IMR-90 (cell line): ENCODE data around the gene NDST3. TPM values are rescaled to one million over a fixed set of nuclear protein-coding genes. Genes with fewer than 3 reads are reported as not detected.

Source experiments
- ATAC-seq: fragments of 200-7000 bp; cut with Tn5 transposase; 2 replicates; pipeline ENCODE4 v1.9.1; 2020; ENCODE audit warnings: low read depth, mild to moderate bottlenecking, moderate library complexity
- BruUV-seq: library from RNA; stranded (reverse); fragments of 400-500 nt; replicated peaks from 2 replicates; lab custom pipeline; 2021; lab: Mats Ljungman, UMichigan
- CTCF ChIA-PET: fragments of 300-600 bp; formaldehyde crosslinking; extraction: SDS; loops from one replicate; lab custom pipeline; 2021; ENCODE audit warnings: antibody characterized with exemption; lab: Yijun Ruan, JAX
- POLR2A ChIA-PET: fragments of 300-600 bp; sonication (Branson Sonifier 250); formaldehyde crosslinking; loops from one replicate; lab custom pipeline; 2022; ENCODE audit warnings: antibody characterized with exemption; ENCODE audit not compliant: unreplicated experiment; lab: Charles Lee
- DNase-seq: peaks from one replicate; pipeline ENCODE4 v3.0.0; 2013
- H2AFZ ChIP-seq: replicated peaks from 2 replicates; pipeline ENCODE3; 2013; ENCODE audit warnings: low read length, mild to moderate bottlenecking; ENCODE audit not compliant: poor library complexity
- H2AK5ac ChIP-seq: 2 replicates; pipeline ENCODE4 v1.6.1; 2013; ENCODE audit warnings: low read depth, low read length, inconsistent platforms
- H2AK9ac ChIP-seq: replicated peaks from 2 replicates; pipeline ENCODE3; 2013; ENCODE audit warnings: mild to moderate bottlenecking, low read depth, low read length, moderate library complexity; ENCODE audit not compliant: poor library complexity
- H2BK120ac ChIP-seq: 2 replicates; pipeline ENCODE4 v1.6.1; 2013; ENCODE audit warnings: low read depth, low read length, inconsistent platforms
- H2BK15ac ChIP-seq: 3 replicates; pipeline ENCODE4 v1.6.1; 2013; ENCODE audit warnings: low read depth, low read length, inconsistent platforms
- H2BK20ac ChIP-seq: 2 replicates; pipeline ENCODE4 v1.6.1; 2013; ENCODE audit warnings: low read depth, mild to moderate bottlenecking, inconsistent platforms, low read length, moderate library complexity
- H2BK5ac ChIP-seq: 2 replicates; pipeline ENCODE4 v1.6.1; 2013; ENCODE audit warnings: mild to moderate bottlenecking, low read depth, low read length, inconsistent platforms; ENCODE audit not compliant: poor library complexity, severe bottlenecking
- H3K14ac ChIP-seq: replicated peaks from 2 replicates; pipeline ENCODE4 v1.6.1; 2013; ENCODE audit warnings: low read depth, low read length, inconsistent platforms
- H3K18ac ChIP-seq: 2 replicates; pipeline ENCODE4 v1.6.1; 2013; ENCODE audit warnings: low read depth, low read length, control low read depth
- H3K23ac ChIP-seq: 2 replicates; pipeline ENCODE4 v1.6.1; 2013; ENCODE audit warnings: low read depth, low read length, inconsistent platforms
- H3K27ac ChIP-seq: 2 replicates; pipeline ENCODE4 v1.5.1; 2013; ENCODE audit warnings: mild to moderate bottlenecking, control low read depth, low read length; ENCODE audit not compliant: insufficient read depth
- H3K27me3 ChIP-seq: 2 replicates; pipeline ENCODE4 v1.6.1; 2013; ENCODE audit warnings: low read length; ENCODE audit not compliant: control insufficient read depth, insufficient read depth
- H3K36me3 ChIP-seq: 2 replicates; pipeline ENCODE4 v1.6.1; 2013; ENCODE audit warnings: low read length, mixed read lengths; ENCODE audit not compliant: control insufficient read depth, insufficient read depth
- H3K4ac ChIP-seq: 2 replicates; pipeline ENCODE4 v1.6.1; 2013; ENCODE audit warnings: low read depth, low read length, inconsistent platforms
- H3K4me1 ChIP-seq: 2 replicates; pipeline ENCODE4 v1.6.1; 2013; ENCODE audit warnings: low read length, mixed read lengths; ENCODE audit not compliant: control insufficient read depth, insufficient read depth
- H3K4me2 ChIP-seq: 2 replicates; pipeline ENCODE4 v1.6.1; 2013; ENCODE audit warnings: low read depth, mild to moderate bottlenecking, control low read depth, low read length, moderate library complexity
- H3K4me3 ChIP-seq: 2 replicates; pipeline ENCODE4 v1.5.1; 2013; ENCODE audit warnings: low read depth, mild to moderate bottlenecking, control low read depth, low read length, moderate library complexity; ENCODE audit not compliant: insufficient read depth
- H3K56ac ChIP-seq: 2 replicates; pipeline ENCODE4 v1.6.1; 2013; ENCODE audit warnings: low read length, inconsistent platforms; ENCODE audit not compliant: insufficient read depth; ENCODE audit errors: extremely low read depth
- H3K79me1 ChIP-seq, 2 experiments: 2 replicates each; pipeline ENCODE4 v1.6.1; 2013; ENCODE audit warnings: low read length in 2 of 2, inconsistent platforms in 1 of 2, low read depth in 1 of 2
- H3K9ac ChIP-seq: 2 replicates; pipeline ENCODE4 v1.6.1; 2013; ENCODE audit warnings: low read depth, low read length, control low read depth
- H3K9me1 ChIP-seq: 2 replicates; pipeline ENCODE4 v1.6.1; 2013; ENCODE audit warnings: low read length, inconsistent platforms; ENCODE audit not compliant: insufficient read depth
- H3K9me3 ChIP-seq: 2 replicates; pipeline ENCODE4 v1.6.1; 2013; ENCODE audit warnings: low read length; ENCODE audit not compliant: control insufficient read depth, insufficient read depth
- H4K20me1 ChIP-seq: 2 replicates; pipeline ENCODE4 v1.6.1; 2013; ENCODE audit warnings: low read length, inconsistent platforms; ENCODE audit not compliant: insufficient read depth
- H4K5ac ChIP-seq: 2 replicates; pipeline ENCODE4 v1.6.1; 2013; ENCODE audit warnings: mild to moderate bottlenecking, low read depth, low read length, control low read depth
- H4K8ac ChIP-seq, 2 experiments: 2 replicates each; pipeline ENCODE4 v1.6.1; 2013; ENCODE audit warnings: low read depth in 2 of 2, low read length in 2 of 2, control low read depth in 1 of 2, inconsistent platforms in 1 of 2
- H4K91ac ChIP-seq: 2 replicates; pipeline ENCODE4 v1.6.1; 2013; ENCODE audit warnings: low read depth, low read length, inconsistent platforms; ENCODE audit not compliant: insufficient read depth
- CEBPB ChIP-seq: IDR thresholded peaks from 2 replicates; pipeline ENCODE4 v1.6.1; 2012; ENCODE audit warnings: low read depth, low read length, improper control_type of control experiment
- CTCF ChIP-seq: conservative IDR thresholded peaks from 2 replicates; pipeline ENCODE4 v1.5.1; 2012; ENCODE audit warnings: mild to moderate bottlenecking, low read depth, low read length, improper control_type of control experiment
- FOS ChIP-seq: fragments of 150-350 bp; IDR thresholded peaks from 2 replicates; pipeline ENCODE4 v1.6.1; 2016; ENCODE audit warnings: low read depth, low read length
- MAFK ChIP-seq: IDR thresholded peaks from 2 replicates; pipeline ENCODE4 v1.6.1; 2012; ENCODE audit warnings: low read depth, low read length, improper control_type of control experiment
- MXI1 ChIP-seq: IDR thresholded peaks from 2 replicates; pipeline ENCODE4 v1.6.1; 2012; ENCODE audit warnings: low read depth, mild to moderate bottlenecking, low read length, moderate library complexity, borderline replicate concordance
- RAD21 ChIP-seq: IDR thresholded peaks from 2 replicates; pipeline ENCODE4 v1.6.1; 2012; ENCODE audit warnings: low read length, improper control_type of control experiment
- RFX5 ChIP-seq: IDR thresholded peaks from 2 replicates; pipeline ENCODE4 v1.8.0; 2012; ENCODE audit warnings: low read depth, mild to moderate bottlenecking, low read length, moderate library complexity
- SMC3 ChIP-seq: fragments of 150-350 bp; IDR thresholded peaks from 2 replicates; pipeline ENCODE4 v1.6.1; 2016; ENCODE audit warnings: low read depth, mild to moderate bottlenecking, antibody characterized with exemption, low read length, moderate library complexity
- USF2 ChIP-seq: fragments of 150-350 bp; IDR thresholded peaks from 2 replicates; pipeline ENCODE4 v1.6.1; 2017; ENCODE audit warnings: mild to moderate bottlenecking, antibody characterized with exemption, low read length, low read depth
- WGBS, 2 experiments: methylation state at CpG; one replicate each; pipeline versions ENCODE4 v1.1.5 to v1.1.7; 2013; ENCODE audit warnings: missing lambda C conversion rate in 2 of 2; ENCODE audit not compliant: insufficient read length in 1 of 2; ENCODE audit errors: extremely low coverage in 2 of 2; 5-methylcytosine and 5-hydroxymethylcytosine counted together
- dilution Hi-C: fragments of 300-500 bp; cut with HindIII; formaldehyde crosslinking; loops from one replicate; pipeline ENCODE4 v1.14.3; 2018; ENCODE audit warnings: low sequenced_read_pairs; ENCODE audit not compliant: unreplicated experiment
- in situ Hi-C: fragments of 300-500 bp; cut with MboI; formaldehyde crosslinking; loops from 3 replicates; pipeline ENCODE4 v1.14.3; 2019; ENCODE audit warnings: low sequenced_read_pairs, inconsistent platforms, mixed read lengths
- intact Hi-C: fragments of 100-400 bp; cut with micrococcal nuclease; formaldehyde crosslinking; loops from 2 replicates; pipeline ENCODE4 v1.10.0; 2022
- polyA plus RNA-seq, 3 experiments: library from polyadenylated mRNA; depleted of rRNA; stranded (reverse); fragments of >200 nt; gene quantifications; 2 replicates each; pipeline ENCODE4 v1.2.3, GENCODE V29; 2012; ENCODE audit warnings: low replicate concordance in 1 of 3
- total RNA-seq: library from RNA; depleted of rRNA; stranded (reverse); fragments of >200 nt; gene quantifications from 2 replicates; pipeline ENCODE4 v1.2.3, GENCODE V29; 2012

Gene NDST3
- total and polyA plus RNA-seq, 2 of the 4 experiments (the other 2 are of a cell fraction), result 0.10 to 0.18 TPM

DNA sequence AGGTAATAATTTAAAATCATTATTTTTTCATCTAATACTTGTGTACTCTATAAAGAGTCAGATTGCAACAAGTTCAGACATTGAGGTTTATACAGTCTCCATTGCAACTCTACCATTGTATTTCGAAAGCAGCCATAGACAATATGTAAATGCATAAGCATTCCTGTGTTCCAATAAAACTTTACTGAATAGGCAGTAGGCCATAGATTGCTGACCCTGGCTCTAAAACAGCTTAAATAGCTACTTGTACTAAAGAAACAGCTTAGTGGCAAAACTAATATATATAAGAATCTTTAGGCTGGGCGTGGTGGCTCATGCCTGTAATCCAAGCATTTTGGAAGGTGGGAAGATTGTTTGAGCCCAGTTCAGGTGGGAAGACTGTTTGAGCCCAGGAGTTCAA, 203.2 kb downstream of the NDST3 start:
- no peak for DNase-seq
- intact Hi-C loops (no loop called here), in situ Hi-C loops (loop anchor here (25.0 kb wide), 1 partner anchor 675 kb away; no protein-coding TSS in a partner anchor), dilution Hi-C loops (no loop called here)
- no peaks in the 10 kb centered on the region for H3K9me1 ChIP-seq
- no peak overlapping the region for H2BK5ac ChIP-seq
- H3K4me1 ChIP-seq, result no peaks in the 10 kb centered on the region
- no peaks in the 10 kb centered on the region for H4K20me1 ChIP-seq
- POLR2A ChIA-PET, result no interaction called here
- no peaks in the 10 kb centered on the region for H3K36me3 ChIP-seq
- BruUV-seq, result no TSS peak
- no peak overlapping the region for H2AK9ac ChIP-seq
- no peak overlapping the region for H4K8ac ChIP-seq
- H3K27me3 ChIP-seq, result no peaks in the 10 kb centered on the region; the same call in 1 of the 2 replicates
- H3K23ac ChIP-seq, result no peak overlapping the region
- no peaks in the 10 kb centered on the region for H3K9me3 ChIP-seq
- H4K91ac ChIP-seq, result no peak overlapping the region
- no peak overlapping the region for H3K4me2 ChIP-seq
- H3K9ac ChIP-seq, result no peak overlapping the region
- H2AFZ ChIP-seq, result no peak overlapping the region
- TF ChIP-seq RFX5 (no peak), MXI1 (no peak), CTCF (no peak), SMC3 (no peak), CEBPB (no peak), RAD21 (no peak), FOS (no peak), USF2 (no peak), MAFK (no peak)
- H2AK5ac ChIP-seq, result no peak overlapping the region
- H2BK20ac ChIP-seq, result no peak overlapping the region
- no CpG with 5 or more reads among the region's 2 CpGs for WGBS, 2 experiments
- H3K79me1 ChIP-seq, result no peaks in the 10 kb centered on the region
- no peak overlapping the region for H3K4me3 ChIP-seq
- H3K56ac ChIP-seq, result no peak overlapping the region
- H3K4ac ChIP-seq, result no peak overlapping the region
- H2BK15ac ChIP-seq, result no peak overlapping the region
- H3K18ac ChIP-seq, result no peak overlapping the region
- no peak overlapping the region for H3K14ac ChIP-seq
- CTCF ChIA-PET, result interaction anchor here (0.9 kb wide), 1 partner anchor 13 kb away, joined by 4 read pairs; no protein-coding TSS in a partner anchor
- no peak overlapping the region for H2BK120ac ChIP-seq
- no peak overlapping the region for H4K5ac ChIP-seq
- H3K27ac ChIP-seq, result no peak overlapping the region
- no peak for ATAC-seq
